HL-60 (cell line): Measurements from ENCODE around the gene PLSCR3.

Experiments used
- DNase-seq, 2 experiments: peaks; one replicate each; pipeline ENCODE4 v3.0.0-alpha.2; 2010 to 2020; ENCODE audit warnings: low read depth in 1 of 2, low spot score in 1 of 2
- H3K27ac ChIP-seq: fragments of 250-450 bp; sonication (Bioruptor Pico); replicated peaks from 2 replicates; pipeline ENCODE4 v1.5.1; 2020; ENCODE audit warnings: mild to moderate bottlenecking, moderate library complexity
- H3K27me3 ChIP-seq: fragments of 250-450 bp; sonication (Bioruptor Pico); 2 replicates; pipeline ENCODE4 v1.5.1; 2021; ENCODE audit warnings: mild to moderate bottlenecking, moderate library complexity; ENCODE audit not compliant: insufficient read depth, poor library complexity, severe bottlenecking
- H3K4me3 ChIP-seq: replicated peaks from 2 replicates; pipeline ENCODE4 v1.5.1; 2011; ENCODE audit warnings: mild to moderate bottlenecking, control low read depth, low read length; ENCODE audit not compliant: insufficient read depth
- GABPA ChIP-seq: IDR thresholded peaks from 2 replicates; pipeline ENCODE4 v1.6.1; 2012; ENCODE audit warnings: low read depth
- POLR2AphosphoS5 ChIP-seq: IDR thresholded peaks from 2 replicates; pipeline ENCODE4 v1.6.1; 2012; ENCODE audit warnings: low read depth
- REST ChIP-seq: IDR thresholded peaks from 2 replicates; pipeline ENCODE4 v1.6.1; 2012; ENCODE audit warnings: low read depth; ENCODE audit not compliant: insufficient replicate concordance
- SPI1 ChIP-seq: IDR thresholded peaks from 2 replicates; pipeline ENCODE4 v1.6.1; 2012; ENCODE audit warnings: low read depth, mild to moderate bottlenecking, borderline replicate concordance
- TF ChIP-seq, protein P1 (sequence below): IDR thresholded peaks from one replicate; pipeline ENCODE4 v1.5.1; 2011; ENCODE audit warnings: low read length, control low read depth, inconsistent platforms; ENCODE audit not compliant: insufficient read depth

The PLSCR3 gene

DNA sequence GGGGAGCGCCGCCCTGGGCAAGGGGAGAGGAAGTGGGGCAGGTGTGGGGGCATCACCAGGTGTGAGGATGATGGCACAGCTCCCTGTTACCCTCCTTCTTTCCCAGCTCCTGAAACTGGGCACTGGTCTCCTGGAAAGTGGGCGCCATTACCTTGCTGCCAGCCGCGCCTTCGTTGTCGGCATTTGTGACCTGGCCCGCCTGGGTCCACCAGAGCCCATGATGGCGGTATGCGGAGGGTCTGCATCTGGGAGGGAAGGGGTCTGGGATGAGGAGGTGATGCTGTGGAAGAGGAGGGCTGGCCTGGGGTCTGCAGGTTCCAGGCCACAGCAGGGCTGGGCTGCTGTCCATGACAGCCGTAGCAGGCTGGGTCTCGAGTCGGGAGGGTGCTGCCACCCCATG lies 52.5 kb downstream of the PLSCR3 start:
- no peak for DNase-seq
- H3K27ac ChIP-seq = no peak overlapping the region
- no peaks in the 10 kb centered on the region for H3K27me3 ChIP-seq
- TF ChIP-seq GABPA (no peak), REST (no peak), POLR2AphosphoS5 (no peak), SPI1 (no peak)
- TF ChIP-seq, protein P1, sequence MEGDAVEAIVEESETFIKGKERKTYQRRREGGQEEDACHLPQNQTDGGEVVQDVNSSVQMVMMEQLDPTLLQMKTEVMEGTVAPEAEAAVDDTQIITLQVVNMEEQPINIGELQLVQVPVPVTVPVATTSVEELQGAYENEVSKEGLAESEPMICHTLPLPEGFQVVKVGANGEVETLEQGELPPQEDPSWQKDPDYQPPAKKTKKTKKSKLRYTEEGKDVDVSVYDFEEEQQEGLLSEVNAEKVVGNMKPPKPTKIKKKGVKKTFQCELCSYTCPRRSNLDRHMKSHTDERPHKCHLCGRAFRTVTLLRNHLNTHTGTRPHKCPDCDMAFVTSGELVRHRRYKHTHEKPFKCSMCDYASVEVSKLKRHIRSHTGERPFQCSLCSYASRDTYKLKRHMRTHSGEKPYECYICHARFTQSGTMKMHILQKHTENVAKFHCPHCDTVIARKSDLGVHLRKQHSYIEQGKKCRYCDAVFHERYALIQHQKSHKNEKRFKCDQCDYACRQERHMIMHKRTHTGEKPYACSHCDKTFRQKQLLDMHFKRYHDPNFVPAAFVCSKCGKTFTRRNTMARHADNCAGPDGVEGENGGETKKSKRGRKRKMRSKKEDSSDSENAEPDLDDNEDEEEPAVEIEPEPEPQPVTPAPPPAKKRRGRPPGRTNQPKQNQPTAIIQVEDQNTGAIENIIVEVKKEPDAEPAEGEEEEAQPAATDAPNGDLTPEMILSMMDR = no peak
- no peak overlapping the region for H3K4me3 ChIP-seq

DNA sequence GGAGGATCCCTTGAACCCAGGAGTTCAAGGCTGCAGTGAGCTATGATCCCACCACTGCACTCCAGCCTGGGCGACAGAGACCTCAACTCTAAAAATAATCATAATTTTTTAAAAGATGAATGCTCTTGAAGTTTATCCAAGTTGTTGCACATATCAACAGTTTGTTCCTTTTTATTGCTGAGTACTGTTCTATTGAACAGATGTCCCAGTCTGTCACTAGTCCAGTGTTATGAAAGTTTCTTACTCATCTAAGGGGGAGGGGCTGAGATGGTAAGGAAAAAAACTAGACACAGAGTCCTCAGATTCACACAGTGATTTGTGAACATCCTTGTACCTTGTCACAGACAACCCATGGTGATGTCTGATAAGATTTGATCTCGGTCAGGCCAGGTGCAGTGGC lies 54.1 kb downstream of the PLSCR3 start:
- Histone ChIP-seq H3K27me3 (no peaks in the 10 kb centered on the region), H3K4me3 (no peak overlapping the region), H3K27ac (no peak overlapping the region)
- TF ChIP-seq REST (no peak), POLR2AphosphoS5 (no peak), SPI1 (no peak), GABPA (no peak)
- TF ChIP-seq, protein P1 = no peak
- no peak for DNase-seq
